BLaER1 treated with 17β-estradiol and CSF1 and Interleukin-3, amounts not matched to agents 10 nM and 100 nM (cell line): Measurements from ENCODE around the gene BMP10.
A peak's percentile ranks its signal among the peaks of the same experiment; 100 is the strongest.

ENCODE experiments used
- H3K27ac ChIP-seq, 11 experiments: shearing (Covaris generic); formaldehyde crosslinking; 2 replicates each; pipeline ENCODE4 v1.8.1; 2022
- H3K27me3 ChIP-seq, 11 experiments: shearing (Covaris generic); formaldehyde crosslinking; 2 replicates each; pipeline ENCODE4 v1.8.1; 2022
- H3K36me3 ChIP-seq, 11 experiments: shearing (Covaris generic); formaldehyde crosslinking; 2 replicates each; pipeline ENCODE4 v1.8.1; 2022
- H3K4me1 ChIP-seq, 10 experiments: shearing (Covaris generic); formaldehyde crosslinking; 2 replicates each; pipeline ENCODE4 v1.8.1; 2022
- H3K4me2 ChIP-seq, 11 experiments: shearing (Covaris generic); formaldehyde crosslinking; 2 replicates each; pipeline ENCODE4 v1.8.1; 2022
- H3K4me3 ChIP-seq, 10 experiments: shearing (Covaris generic); formaldehyde crosslinking; 2 replicates each; pipeline ENCODE4 v1.8.1; 2022
- H3K9ac ChIP-seq, 11 experiments: shearing (Covaris generic); formaldehyde crosslinking; 2 replicates each; pipeline ENCODE4 v1.8.1; 2022
- H3K9me3 ChIP-seq, 11 experiments: shearing (Covaris generic); formaldehyde crosslinking; replicated peaks in 1 of 11; 2 replicates each; pipeline ENCODE4 v1.8.1; 2022
- H4K20me1 ChIP-seq, 11 experiments: shearing (Covaris generic); formaldehyde crosslinking; 2 replicates each; pipeline ENCODE4 v1.8.1; 2022
- Cebpa-rat ChIP-seq, 11 experiments: shearing (Covaris generic); IDR thresholded peaks; 2 replicates each; pipeline ENCODE4 v1.8.1; 2022

BMP10 gene

DNA sequence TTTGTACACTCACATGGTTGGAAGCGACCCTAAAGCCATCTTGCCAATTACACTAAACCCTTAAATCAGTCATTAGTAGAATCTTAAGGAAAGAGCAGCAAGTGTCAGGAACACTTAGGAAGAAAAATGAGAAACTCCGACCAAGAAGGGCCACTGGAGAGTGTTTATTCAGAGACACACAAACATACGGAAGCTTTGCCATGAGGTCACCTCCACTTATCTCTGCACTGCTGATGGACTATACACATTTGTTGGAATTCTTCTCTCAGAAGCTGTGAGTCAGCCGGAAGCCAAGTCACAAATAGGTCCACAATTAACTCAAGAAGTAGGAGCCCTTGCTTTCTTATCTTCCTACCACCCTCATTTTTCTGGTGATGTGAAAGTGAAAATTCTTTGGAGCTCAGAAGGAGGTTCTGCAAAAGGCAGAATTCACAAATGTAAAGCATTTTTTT is 21.6 kb downstream of the BMP10 start:
- Histone ChIP-seq H3K4me1 (peaks cover 0 to 29% (median 0%) of the 10 kb centered on the region in 10 experiments; a peak in 8 of 20 replicates), H3K27ac (no peak overlapping the region), H3K27me3 (no peaks in the 10 kb centered on the region), H3K4me2 (peak overlapping the region in 2 of 11 experiments; percentile 54 to 66; a peak in 2 of 22 replicates), H3K9me3 (no peaks in the 10 kb centered on the region), H3K4me3 (no peak overlapping the region), H4K20me1 (no peaks in the 10 kb centered on the region), H3K9ac (no peak overlapping the region), H3K36me3 (no peaks in the 10 kb centered on the region)
- TF ChIP-seq Cebpa-rat (IDR thresholded peaks at IDR 0.05), result no peak

DNA sequence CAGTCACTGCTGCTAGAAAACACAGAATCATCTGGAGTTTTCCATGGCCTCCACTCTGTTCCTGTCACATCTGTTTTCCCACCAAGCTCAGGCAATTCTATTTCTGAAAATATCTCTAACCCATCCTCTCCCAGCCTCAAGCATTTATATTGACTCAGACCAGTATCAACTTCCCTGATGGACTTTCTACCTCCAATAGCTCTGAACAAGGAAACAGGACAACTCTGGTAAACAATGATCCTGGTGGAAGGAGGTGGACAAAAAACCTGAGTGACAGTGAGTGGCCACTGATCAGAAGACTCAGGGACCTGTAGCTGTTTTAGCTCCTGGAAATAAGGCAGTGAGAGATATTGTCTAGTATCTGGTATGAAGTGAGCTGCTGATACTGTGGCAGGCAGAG is 23.4 kb downstream of the BMP10 start:
- Histone ChIP-seq H3K27ac (no peak overlapping the region), H3K27me3 (no peaks in the 10 kb centered on the region), H3K9ac (no peak overlapping the region), H3K9me3 (no peaks in the 10 kb centered on the region), H3K36me3 (no peaks in the 10 kb centered on the region), H3K4me2 (no peak overlapping the region), H3K4me3 (no peak overlapping the region), H4K20me1 (no peaks in the 10 kb centered on the region), H3K4me1 (peaks cover 0 to 19% (median 0%) of the 10 kb centered on the region in 10 experiments; a peak in 8 of 20 replicates)
- no peak for TF ChIP-seq Cebpa-rat (IDR thresholded peaks at IDR 0.05)

- H3K9ac ChIP-seq, result no peak overlapping the region
- H3K4me2 ChIP-seq, result no peak overlapping the region
- no peaks in the 10 kb centered on the region for H3K9me3 ChIP-seq
- no peaks in the 10 kb centered on the region for H3K27me3 ChIP-seq
- no peak for TF ChIP-seq Cebpa-rat (IDR thresholded peaks at IDR 0.05)
- no peaks in the 10 kb centered on the region for H3K36me3 ChIP-seq
- peaks cover 0 to 19% (median 0%) of the 10 kb centered on the region in 10 experiments; a peak in 8 of 20 replicates for H3K4me1 ChIP-seq
- H3K4me3 ChIP-seq, result no peak overlapping the region
- H4K20me1 ChIP-seq, result no peaks in the 10 kb centered on the region
- no peak overlapping the region for H3K27ac ChIP-seq
Measured at GRCh38 chr2:68846091-68846490, 25.1 kb downstream of the BMP10 start.

DNA sequence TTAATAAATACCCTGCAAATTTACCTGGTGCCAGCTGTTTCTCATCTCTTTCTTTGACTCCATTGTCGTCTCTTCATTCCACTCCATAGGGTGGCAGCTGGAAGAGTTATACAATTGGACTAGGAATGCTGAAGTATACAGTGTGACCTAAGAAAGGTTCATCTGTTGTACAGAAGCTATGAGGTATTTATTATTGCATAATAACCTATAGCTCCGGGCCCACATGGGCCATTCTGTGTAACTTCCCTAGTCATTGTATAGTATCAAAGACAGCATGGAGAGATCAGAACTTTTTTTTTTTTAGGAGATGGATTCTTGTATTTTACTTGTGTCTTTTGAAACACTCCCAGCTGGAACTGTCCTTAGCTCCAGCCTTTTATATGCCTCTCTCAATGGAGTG is 26.2 kb downstream of the BMP10 start:
- Histone ChIP-seq H3K4me3 (no peak overlapping the region), H4K20me1 (no peaks in the 10 kb centered on the region), H3K9me3 (peaks cover 0 to 1% (median 0%) of the 10 kb centered on the region in 11 experiments; a peak in 2 of 22 replicates), H3K4me2 (no peak overlapping the region), H3K4me1 (peaks cover 0 to 8% (median 0%) of the 10 kb centered on the region in 10 experiments; a peak in 6 of 20 replicates), H3K27me3 (no peaks in the 10 kb centered on the region), H3K9ac (no peak overlapping the region), H3K27ac (no peak overlapping the region), H3K36me3 (no peaks in the 10 kb centered on the region)
- TF ChIP-seq Cebpa-rat (IDR thresholded peaks at IDR 0.05), result no peak

GRCh38 chr2:68839260-68839833 is 31.9 kb downstream of the BMP10 start:
- Histone ChIP-seq H3K27me3 (no peaks in the 10 kb centered on the region), H3K27ac (peak overlapping the region in 3 of 11 experiments; percentile 9 to 23 (median 15); a peak in 2 of 22 replicates), H3K4me2 (no peak overlapping the region)

DNA sequence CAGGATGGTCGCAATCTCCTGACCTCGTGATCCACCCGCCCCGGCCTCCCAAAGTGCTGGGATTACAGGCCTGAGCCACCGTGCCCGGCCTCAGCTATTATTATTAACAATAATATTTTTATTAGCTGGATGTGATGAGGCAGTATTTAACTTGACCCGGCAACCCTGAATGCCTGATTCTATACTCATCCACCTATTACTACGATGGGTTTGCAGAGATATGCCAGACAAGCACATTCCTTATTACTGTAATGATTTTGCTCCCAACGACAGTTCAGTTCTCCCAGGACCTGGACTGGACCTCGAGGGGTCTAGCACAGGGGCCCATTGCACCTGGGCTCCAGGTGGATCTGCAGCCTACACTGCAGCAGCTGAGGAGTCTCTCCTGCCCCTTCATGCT is 32.6 kb downstream of the BMP10 start:
- Histone ChIP-seq H3K4me2 (peak overlapping the region in 1 of 11 experiments; percentile 30; a peak in 1 of 22 replicates), H3K27ac (peak overlapping the region in 3 of 11 experiments; percentile 9 to 23 (median 15); a peak in 3 of 22 replicates), H3K9me3 (peaks cover 0 to 14% (median 9%) of the 10 kb centered on the region in 11 experiments; a peak in 13 of 22 replicates), H3K27me3 (no peaks in the 10 kb centered on the region), H3K36me3 (no peaks in the 10 kb centered on the region), H3K4me1 (peaks cover 44 to 48% (median 44%) of the 10 kb centered on the region in 10 experiments), H3K9ac (no peak overlapping the region), H4K20me1 (no peaks in the 10 kb centered on the region), H3K4me3 (no peak overlapping the region)
- no peak for TF ChIP-seq Cebpa-rat (IDR thresholded peaks at IDR 0.05)

More at GRCh38 chr2:68839260-68839833, 31.9 kb downstream of the BMP10 start:
- peaks cover 0 to 14% (median 9%) of the 10 kb centered on the region in 11 experiments; a peak in 13 of 22 replicates for H3K9me3 ChIP-seq
- H3K4me1 ChIP-seq, result peaks cover 37 to 41% (median 37%) of the 10 kb centered on the region in 10 experiments
- H3K4me3 ChIP-seq, result no peak overlapping the region
- H3K9ac ChIP-seq, result no peak overlapping the region
- no peaks in the 10 kb centered on the region for H4K20me1 ChIP-seq
- no peaks in the 10 kb centered on the region for H3K36me3 ChIP-seq
- TF ChIP-seq Cebpa-rat (IDR thresholded peaks at IDR 0.05), result no peak

- Histone ChIP-seq H3K27me3 (no peaks in the 10 kb centered on the region), H4K20me1 (no peaks in the 10 kb centered on the region), H3K4me3 (no peak overlapping the region), H3K9ac (peak overlapping the region in 1 of 11 experiments; percentile 34; a peak in 2 of 22 replicates), H3K4me1 (peaks cover 50 to 56% (median 51%) of the 10 kb centered on the region in 10 experiments), H3K36me3 (no peaks in the 10 kb centered on the region), H3K4me2 (peak overlapping the region; percentile 66 to 94 (median 79); a peak in 18 of 22 replicates), H3K27ac (peak overlapping the region in 8 of 11 experiments; percentile 80 to 96 (median 94); a peak in 13 of 22 replicates), H3K9me3 (peaks cover 0 to 14% (median 9%) of the 10 kb centered on the region in 11 experiments; a peak in 13 of 22 replicates)
- TF ChIP-seq Cebpa-rat (IDR thresholded peaks at IDR 0.05), result no peak
Measured at GRCh38 chr2:68837861-68838341, 33.3 kb downstream of the BMP10 start.

DNA sequence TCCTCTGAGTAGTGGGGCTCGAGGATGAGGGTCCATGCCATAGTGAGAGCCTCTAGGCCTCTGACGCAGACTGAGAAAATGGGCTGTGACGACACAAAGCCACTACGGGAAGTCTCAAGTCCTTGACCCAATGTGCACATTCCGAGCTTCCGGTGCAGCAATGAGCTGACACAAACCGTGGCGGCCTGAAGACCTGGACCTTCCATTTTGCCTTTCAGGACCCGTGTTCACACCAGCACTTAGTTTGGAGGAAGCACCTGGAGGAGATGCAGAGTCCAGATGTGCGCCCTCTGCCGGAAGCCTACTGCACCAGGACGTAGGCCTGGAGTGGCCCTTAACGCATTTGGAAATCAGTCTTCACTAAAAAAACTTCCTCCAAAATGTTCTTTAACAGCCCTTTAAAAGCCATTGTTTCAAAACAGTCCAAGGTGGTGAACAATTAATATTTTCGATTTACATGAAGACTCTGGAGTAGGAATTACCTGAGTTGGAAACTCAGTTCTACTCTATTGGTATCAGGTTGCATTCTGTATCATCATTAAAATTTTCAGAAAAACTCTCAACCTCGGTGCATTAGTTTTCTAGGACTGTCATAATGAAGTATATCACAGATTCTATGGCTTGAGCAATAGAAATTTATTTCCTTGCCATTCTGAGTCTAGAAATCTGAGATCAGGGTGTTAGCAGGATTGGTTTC is 33.9 kb downstream of the BMP10 start:
- no peaks in the 10 kb centered on the region for H3K36me3 ChIP-seq
- peak overlapping the region; percentile 66 to 94 (median 79) for H3K4me2 ChIP-seq
- peaks cover 0 to 14% (median 9%) of the 10 kb centered on the region in 11 experiments; a peak in 13 of 22 replicates for H3K9me3 ChIP-seq
- peaks cover 56 to 61% (median 57%) of the 10 kb centered on the region in 10 experiments for H3K4me1 ChIP-seq
- peak overlapping the region; percentile 80 to 98 (median 94); a peak in 21 of 22 replicates for H3K27ac ChIP-seq
- H3K9ac ChIP-seq, result peak overlapping the region in 7 of 11 experiments; percentile 21 to 61 (median 47); a peak in 11 of 22 replicates
- no peaks in the 10 kb centered on the region for H3K27me3 ChIP-seq
- no peak overlapping the region for H3K4me3 ChIP-seq
- no peaks in the 10 kb centered on the region for H4K20me1 ChIP-seq
- TF ChIP-seq Cebpa-rat (IDR thresholded peaks at IDR 0.05), result peak in 2 of 11 experiments; percentile 15 to 67; a peak in 2 of 22 replicates

DNA sequence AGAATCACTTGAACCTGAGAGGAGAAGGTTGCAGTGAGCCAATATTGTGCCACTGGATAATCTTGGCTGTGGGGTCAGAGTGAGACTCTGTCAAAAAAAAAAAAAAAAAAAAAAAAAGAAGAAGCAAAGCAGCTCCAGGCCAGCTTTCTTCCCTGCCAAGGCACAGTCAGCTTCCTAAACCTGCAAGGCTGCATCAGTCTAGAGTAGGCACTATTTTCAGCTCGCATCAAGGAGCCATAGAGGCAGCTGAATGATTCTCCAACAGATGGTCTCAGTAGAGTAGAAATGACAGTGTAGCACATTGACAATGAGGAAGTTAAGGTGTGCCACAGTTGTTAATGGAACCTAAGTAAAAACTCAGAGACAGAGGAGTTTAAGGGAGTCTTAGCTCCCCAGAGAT is 35.6 kb downstream of the BMP10 start:
- Histone ChIP-seq H3K27ac (peak overlapping the region; percentile 80 to 98 (median 94)), H3K9me3 (peaks cover 0 to 14% (median 9%) of the 10 kb centered on the region in 11 experiments; a peak in 13 of 22 replicates), H3K9ac (peak overlapping the region; percentile 55 to 86 (median 70); a peak in 20 of 22 replicates), H3K4me2 (peak overlapping the region; percentile 66 to 94 (median 79)), H3K36me3 (no peaks in the 10 kb centered on the region), H4K20me1 (no peaks in the 10 kb centered on the region), H3K27me3 (no peaks in the 10 kb centered on the region), H3K4me3 (no peak overlapping the region), H3K4me1 (peaks cover 72 to 76% (median 74%) of the 10 kb centered on the region in 10 experiments)
- TF ChIP-seq Cebpa-rat (IDR thresholded peaks at IDR 0.05), result no peak
